KOPT-K1 (cell line): Measurements from ENCODE around the gene PRKAG2.

Experiments used
- H3K27ac ChIP-seq: fragments of 200-600 bp; sonication (generic); 2 replicates; pipeline ENCODE4 v1.5.1; 2016; ENCODE audit warnings: antibody characterized with exemption, mild to moderate bottlenecking, low read depth, low read length; ENCODE audit not compliant: poor library complexity, severe bottlenecking
- H3K36me3 ChIP-seq: fragments of 200-600 bp; sonication (generic); 2 replicates; pipeline ENCODE4 v1.5.1; 2017; ENCODE audit warnings: antibody characterized with exemption, mild to moderate bottlenecking, low read length, moderate library complexity; ENCODE audit not compliant: insufficient read depth
- H3K9me3 ChIP-seq: fragments of 200-600 bp; sonication (generic); 2 replicates; pipeline ENCODE4 v1.5.1; 2017; ENCODE audit warnings: antibody characterized with exemption, low read length, mild to moderate bottlenecking; ENCODE audit not compliant: insufficient read depth, poor library complexity, severe bottlenecking

PRKAG2 gene

DNA sequence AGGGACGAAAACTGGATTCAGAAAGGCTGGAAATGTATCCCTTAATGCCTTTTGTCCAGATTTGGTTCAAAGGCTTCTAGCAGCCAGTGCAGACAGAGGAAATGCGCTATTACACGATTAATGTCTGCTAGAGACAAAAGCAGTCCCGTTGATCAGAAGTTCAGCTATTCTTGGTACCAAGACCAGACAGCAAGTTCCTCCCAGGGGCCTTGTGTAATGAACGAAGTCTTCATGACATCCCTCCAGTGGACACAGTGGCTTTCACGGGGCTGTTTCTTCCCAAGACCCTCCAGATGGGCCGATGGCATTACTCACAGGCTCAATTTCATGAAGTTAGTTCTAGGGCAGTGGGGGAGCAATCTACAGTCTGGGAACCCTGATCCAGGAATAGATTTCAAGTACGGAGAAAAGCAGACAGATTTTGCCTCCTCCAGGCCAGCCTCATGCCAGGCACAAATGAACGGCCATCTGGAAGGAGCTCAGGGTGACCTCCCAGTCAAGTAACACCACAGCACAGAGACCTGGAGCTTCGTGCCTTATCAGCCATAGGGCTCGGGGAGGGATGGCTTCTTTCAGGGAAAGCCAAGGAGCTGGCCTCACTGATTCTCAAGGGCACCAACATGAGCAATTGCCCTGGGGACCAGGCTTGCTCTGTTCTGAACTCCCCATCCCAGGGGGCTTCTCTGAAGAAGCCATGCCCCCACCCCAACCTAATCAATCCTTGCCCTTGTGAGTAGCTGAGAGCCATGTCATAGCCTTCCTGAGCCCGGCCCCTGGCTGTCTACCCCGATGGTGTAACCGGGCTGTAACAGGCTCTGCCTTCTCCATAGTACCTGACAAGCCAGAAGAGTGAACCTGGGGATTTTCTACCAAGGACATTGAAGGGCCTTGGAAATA is 101.1 kb downstream of the PRKAG2 start:
- Histone ChIP-seq H3K9me3 (peaks cover 9% of the 10 kb centered on the region), H3K36me3 (no peaks in the 10 kb centered on the region), H3K27ac (no peak overlapping the region)

DNA sequence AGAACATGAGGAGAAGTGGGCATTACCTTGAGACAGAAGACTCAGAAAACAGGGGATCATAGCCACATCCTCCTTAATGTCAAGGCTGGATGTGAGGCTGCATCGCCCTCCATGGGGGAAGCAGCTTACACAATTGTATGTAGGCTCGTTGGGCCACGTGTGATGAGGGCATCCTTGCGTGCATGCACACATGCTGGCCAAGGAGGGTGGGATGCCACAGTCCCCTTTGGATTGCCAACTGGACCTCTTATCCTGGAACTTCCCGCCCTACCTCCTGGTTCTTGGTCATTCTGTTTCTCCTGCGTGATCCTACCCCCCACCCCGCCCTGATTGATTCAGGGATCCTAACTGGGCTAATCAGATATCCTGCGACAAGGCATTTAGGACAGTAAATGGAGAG is 102.0 kb downstream of the PRKAG2 start:
- Histone ChIP-seq H3K9me3 (peaks cover 9% of the 10 kb centered on the region), H3K27ac (no peak overlapping the region), H3K36me3 (no peaks in the 10 kb centered on the region)

DNA sequence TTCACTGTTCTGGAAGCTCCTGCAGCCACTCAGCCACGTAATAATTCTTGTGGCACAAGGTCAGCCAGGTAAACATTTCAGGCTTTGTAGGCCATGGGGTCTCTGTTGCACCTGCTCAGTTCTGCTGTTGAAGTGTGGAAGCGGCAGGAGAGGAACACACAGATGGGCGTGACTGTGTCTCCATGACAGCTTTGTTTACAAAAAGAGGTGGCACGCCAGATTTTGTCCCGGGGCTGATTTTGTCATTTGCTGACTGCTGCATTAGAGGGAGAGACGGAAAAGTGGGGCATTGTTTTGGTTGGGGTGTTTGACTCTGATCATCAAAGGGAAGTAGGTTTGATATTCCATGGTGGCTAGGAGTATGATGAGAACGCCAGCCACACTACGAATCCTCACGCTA is 103.1 kb downstream of the PRKAG2 start:
- peaks cover 9% of the 10 kb centered on the region for H3K9me3 ChIP-seq
- H3K27ac ChIP-seq: no peak overlapping the region
- no peaks in the 10 kb centered on the region for H3K36me3 ChIP-seq

- Histone ChIP-seq H3K27ac (peak overlapping the region; percentile 96), H3K9me3 (no peaks in the 10 kb centered on the region), H3K36me3 (no peaks in the 10 kb centered on the region)
These were observed 106.7 kb downstream of the PRKAG2 start for GRCh38 chr7:151770232-151770631.

DNA sequence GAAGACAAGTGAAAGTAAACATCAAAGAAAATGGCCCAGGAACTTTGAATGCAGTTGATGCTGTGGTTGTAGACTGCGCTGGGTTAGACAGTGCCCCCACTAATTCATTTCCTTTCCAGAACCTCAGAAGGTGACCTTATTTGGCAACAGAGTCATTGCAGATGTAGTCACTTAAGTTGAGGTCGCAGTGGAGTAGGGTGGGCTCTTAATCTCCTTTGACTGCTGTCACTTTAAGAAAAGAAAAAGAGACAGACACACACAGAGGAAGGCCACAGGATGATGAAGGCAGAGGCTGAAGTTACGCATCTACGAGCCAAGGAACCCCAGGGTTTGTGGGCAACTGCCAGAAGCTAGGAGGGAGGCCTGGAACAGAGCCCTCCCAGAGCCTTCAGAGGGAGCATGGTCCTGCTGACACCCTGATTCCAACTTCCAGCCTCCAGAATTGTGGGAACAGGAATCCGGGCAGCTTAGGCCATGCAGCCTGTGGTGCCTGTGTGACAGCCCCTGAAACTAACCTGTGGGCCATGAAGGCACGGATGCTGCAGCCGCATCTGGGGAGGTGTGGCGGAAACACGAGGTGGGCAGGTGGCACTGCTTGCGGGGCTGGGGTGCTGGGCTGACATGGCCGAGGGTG is 107.6 kb downstream of the PRKAG2 start:
- peak overlapping the region; percentile 96 for H3K27ac ChIP-seq
- H3K36me3 ChIP-seq: no peaks in the 10 kb centered on the region
- no peaks in the 10 kb centered on the region for H3K9me3 ChIP-seq

DNA sequence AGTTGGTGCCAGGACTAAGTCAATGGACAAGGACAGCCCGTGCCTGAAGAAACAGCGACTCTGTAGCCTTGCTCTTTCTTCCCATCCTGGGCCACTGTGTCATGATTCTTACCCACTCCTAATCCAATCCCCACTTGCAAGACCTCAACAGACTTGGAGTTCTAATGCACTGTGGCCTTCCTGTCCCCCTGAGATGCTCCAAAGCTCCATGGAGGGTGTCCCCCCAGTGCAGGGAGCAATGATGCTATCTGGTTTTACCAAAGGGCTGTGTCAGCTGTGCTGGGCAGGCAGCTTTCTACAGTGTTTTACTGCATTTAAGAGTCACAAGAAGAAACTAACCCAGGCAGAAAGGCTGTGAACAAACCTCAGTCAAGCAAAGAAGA is 108.1 kb downstream of the PRKAG2 start:
- Histone ChIP-seq H3K9me3 (no peaks in the 10 kb centered on the region), H3K36me3 (no peaks in the 10 kb centered on the region), H3K27ac (peak overlapping the region; percentile 96)

DNA sequence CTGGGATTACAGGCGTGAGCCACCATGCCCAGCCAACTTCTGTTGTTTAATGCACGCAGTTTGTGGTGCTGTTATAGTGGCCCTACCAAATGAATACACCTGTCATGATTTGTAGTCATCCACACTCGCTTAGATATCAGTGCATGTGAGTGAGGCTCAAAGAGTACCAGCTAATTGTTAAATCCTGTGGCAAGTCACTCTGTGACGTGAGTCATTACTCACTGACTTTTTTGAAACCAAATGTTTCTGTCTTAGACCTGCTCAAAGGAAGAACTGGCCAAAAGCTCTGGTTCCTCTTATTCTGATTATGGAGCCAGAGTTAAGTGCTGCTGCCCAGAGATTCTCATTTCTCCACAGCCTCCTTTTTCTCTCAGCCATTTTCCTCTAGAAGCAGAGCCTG is 109.4 kb downstream of the PRKAG2 start:
- Histone ChIP-seq H3K36me3 (no peaks in the 10 kb centered on the region), H3K27ac (peak overlapping the region; percentile 96), H3K9me3 (no peaks in the 10 kb centered on the region)

- Histone ChIP-seq H3K9me3 (no peaks in the 10 kb centered on the region), H3K36me3 (no peaks in the 10 kb centered on the region), H3K27ac (no peak overlapping the region)
These were observed 112.6 kb downstream of the PRKAG2 start for GRCh38 chr7:151764056-151764920.

DNA sequence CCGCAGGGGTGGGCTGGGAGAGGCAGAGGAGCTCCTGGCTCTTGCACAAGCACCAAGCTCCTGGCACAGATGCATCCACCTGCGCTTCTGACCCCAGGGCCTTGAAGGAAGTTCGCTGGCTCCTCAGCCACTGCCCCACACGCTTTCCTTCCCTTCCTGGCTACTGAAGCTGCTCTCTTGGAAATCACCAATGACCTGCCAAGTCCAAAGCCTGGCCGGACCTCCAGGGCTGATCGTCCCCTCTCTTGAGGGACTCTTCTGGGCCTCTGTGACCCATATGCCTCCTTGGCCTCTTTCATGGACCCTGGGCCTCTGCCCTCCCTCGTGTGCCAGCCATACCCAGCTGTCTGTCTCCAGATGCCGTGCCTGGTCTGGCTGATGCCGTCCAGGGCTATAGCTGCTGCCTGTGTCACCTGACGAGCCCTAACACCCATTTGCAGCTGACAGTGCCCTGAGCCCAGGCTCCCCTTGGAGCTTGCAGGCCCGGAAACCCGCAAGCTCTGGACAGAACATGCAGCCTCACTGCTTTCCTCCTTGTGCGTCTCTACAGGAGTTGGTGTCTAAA is 113.4 kb downstream of the PRKAG2 start:
- no peaks in the 10 kb centered on the region for H3K9me3 ChIP-seq
- H3K27ac ChIP-seq: no peak overlapping the region
- no peaks in the 10 kb centered on the region for H3K36me3 ChIP-seq

GRCh38 chr7:151762583-151763245 is 114.2 kb downstream of the PRKAG2 start:
- no peaks in the 10 kb centered on the region for H3K9me3 ChIP-seq
- H3K27ac ChIP-seq: no peak overlapping the region
- H3K36me3 ChIP-seq: no peaks in the 10 kb centered on the region

DNA sequence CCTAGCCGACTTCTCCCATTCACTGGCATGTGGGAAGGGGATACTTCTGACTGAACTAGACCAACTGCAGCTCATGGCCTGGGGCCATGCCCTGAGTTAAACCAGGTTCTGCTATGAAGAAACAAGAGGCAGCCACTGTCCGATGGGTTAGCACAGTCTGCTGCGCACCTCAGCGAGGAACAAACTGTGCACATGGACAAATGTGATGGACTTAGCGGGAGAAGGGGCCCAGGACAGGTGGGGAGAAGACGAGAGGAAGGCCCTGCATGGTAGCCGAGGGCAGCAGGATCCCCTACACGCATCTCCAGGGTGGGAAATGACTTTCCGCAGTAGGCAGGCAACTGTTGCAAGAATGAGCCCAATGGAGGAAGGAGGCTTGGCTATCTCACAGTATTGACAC is 115.0 kb downstream of the PRKAG2 start:
- no peak overlapping the region for H3K27ac ChIP-seq
- no peaks in the 10 kb centered on the region for H3K36me3 ChIP-seq
- no peaks in the 10 kb centered on the region for H3K9me3 ChIP-seq

DNA sequence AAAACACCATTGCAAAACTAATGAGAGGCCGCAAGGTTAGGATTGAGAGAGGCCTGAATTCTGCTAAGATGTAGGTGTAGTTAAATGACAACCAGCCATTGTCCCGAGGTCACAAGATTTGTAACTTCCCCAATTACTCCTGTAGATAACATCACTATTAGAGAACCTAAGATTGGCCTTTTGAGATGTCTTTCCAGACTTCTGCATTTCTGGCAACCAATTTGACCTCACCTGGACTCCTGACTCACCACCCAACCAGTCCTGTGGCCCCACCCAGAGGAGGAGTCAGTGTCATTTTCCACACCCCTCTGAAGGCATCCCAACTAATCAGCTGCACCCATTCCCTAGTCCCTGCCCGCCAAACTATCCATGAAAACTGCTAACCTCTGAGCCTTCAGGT is 115.7 kb downstream of the PRKAG2 start:
- no peaks in the 10 kb centered on the region for H3K9me3 ChIP-seq

GRCh38 chr7:151759591-151760042 is 117.3 kb downstream of the PRKAG2 start:
- Histone ChIP-seq H3K9me3 (no peaks in the 10 kb centered on the region), H3K36me3 (no peaks in the 10 kb centered on the region), H3K27ac (no peak overlapping the region)

More for the DNA sequence above, 115.7 kb downstream of the PRKAG2 start:
- Histone ChIP-seq H3K36me3 (no peaks in the 10 kb centered on the region), H3K27ac (no peak overlapping the region)
